Measurements from ENCODE around the gene WDFY3.

DNA sequence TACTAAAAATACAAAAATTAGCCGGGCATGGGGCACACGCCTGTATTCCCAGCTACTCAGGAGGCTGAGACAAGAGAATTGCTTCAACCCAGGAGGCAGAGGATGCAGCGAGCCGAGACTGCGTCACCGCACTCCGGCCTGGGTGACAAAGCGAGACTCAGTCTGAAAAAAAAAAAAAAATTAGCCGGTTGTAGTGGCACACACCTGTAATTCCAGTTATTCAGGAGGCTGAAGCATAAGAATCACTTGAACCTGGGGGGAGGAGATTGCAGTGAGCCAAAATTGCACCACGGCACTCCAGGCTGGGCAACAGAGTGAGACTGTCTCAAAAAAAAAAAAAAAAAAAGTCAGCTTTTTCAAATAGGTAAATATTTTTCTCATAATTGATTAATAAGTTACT, 71.9 kb downstream of the WDFY3 start:
- TF ChIP-seq, protein P1, sequence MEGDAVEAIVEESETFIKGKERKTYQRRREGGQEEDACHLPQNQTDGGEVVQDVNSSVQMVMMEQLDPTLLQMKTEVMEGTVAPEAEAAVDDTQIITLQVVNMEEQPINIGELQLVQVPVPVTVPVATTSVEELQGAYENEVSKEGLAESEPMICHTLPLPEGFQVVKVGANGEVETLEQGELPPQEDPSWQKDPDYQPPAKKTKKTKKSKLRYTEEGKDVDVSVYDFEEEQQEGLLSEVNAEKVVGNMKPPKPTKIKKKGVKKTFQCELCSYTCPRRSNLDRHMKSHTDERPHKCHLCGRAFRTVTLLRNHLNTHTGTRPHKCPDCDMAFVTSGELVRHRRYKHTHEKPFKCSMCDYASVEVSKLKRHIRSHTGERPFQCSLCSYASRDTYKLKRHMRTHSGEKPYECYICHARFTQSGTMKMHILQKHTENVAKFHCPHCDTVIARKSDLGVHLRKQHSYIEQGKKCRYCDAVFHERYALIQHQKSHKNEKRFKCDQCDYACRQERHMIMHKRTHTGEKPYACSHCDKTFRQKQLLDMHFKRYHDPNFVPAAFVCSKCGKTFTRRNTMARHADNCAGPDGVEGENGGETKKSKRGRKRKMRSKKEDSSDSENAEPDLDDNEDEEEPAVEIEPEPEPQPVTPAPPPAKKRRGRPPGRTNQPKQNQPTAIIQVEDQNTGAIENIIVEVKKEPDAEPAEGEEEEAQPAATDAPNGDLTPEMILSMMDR (IDR thresholded peaks at IDR 0.05), result no peak
- no peak for TF ChIP-seq POLR2A (IDR thresholded peaks at IDR 0.05)

Data from sigmoid colon (tissue), 3 donors.